Measurements from ENCODE around the gene TOMM22. TPM values are rescaled to one million over a fixed set of nuclear protein-coding genes. Genes with fewer than 3 reads are reported as not detected.

The TOMM22 gene
- total and polyA plus RNA-seq, 3 donors from 2014 or later, result 44.3 to 95.1 (median 57.6) TPM

DNA sequence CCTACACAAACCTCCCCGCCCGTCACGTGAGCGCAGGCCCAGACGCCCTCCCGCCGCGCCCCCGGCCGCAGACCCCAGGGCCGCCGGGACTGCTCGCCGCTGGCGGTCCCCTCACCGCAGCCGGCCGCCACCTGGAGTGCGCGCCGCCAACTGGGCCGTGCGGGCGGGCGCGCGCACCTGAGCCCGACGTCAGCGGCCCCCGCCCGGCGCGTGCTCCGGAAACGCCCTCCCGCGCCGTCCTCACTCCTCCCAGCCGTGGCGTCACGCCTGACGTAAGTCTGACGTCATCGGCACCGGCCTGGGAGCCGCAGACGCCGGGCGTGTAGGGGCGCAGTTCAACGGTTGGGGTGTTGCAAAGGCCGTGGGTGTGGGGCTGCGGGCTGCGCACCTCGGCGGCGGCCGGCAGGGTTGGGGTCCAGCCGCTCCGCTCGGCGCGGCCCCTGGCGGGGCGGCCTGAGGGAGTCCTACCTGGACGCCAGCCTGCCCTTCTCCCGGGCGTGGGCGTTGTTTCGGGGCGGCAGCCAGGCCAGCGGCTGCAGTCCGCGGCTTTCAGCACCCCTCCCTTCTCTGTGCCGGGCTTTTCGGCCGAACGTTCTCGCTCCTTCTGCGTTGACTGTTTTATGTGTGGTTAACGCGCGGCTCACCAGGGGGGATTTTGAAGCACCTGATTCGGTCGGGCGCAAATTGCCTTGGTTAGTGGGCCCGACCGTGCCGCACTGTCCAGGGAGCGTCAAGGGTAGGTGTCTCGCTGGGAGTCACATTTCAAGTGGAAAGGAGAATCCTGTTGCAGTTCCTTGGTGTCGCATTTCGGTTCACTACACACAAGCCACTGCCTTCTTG lies 19.3 kb downstream of the TOMM22 start, which contains the start of gene JOSD1:
Gene JOSD1 (minus strand): TSS at position 155 of the 840 bp plus-strand sequence. CDS start 956 bp downstream, outside the sequence.
- 1% methylated on average over 39 to 61 of the region's 94 CpGs for WGBS, 2 donors
- intact Hi-C loops (cut with DNase I; ENCODE audit: low total_unique reads), result loop anchor here (10.0 kb wide), 1 partner anchor 54 kb away; the partner anchor contains the start of gene SUN2
- H3K4me1 ChIP-seq, result peaks cover 49% of the 10 kb centered on the region
- no peaks in the 10 kb centered on the region for H3K27me3 ChIP-seq
- no peaks in the 10 kb centered on the region for H3K9me3 ChIP-seq
- H3K4me3 ChIP-seq, result peak within 1 kb of the TSS; percentile 81 to 89
- no peaks in the 10 kb centered on the region for H3K36me3 ChIP-seq (ENCODE audit: low read depth, missing control alignments)
- DNase-seq, result peak; percentile 97
- TF ChIP-seq POLR2A (IDR thresholded peaks at IDR 0.05) (peak; percentile 98), CTCF (IDR thresholded peaks at IDR 0.05) (peak in 1 of 3 experiments; percentile 36)
- peak within 1 kb of the TSS; percentile 97 to 99 for H3K27ac ChIP-seq

GRCh38 chr22:38704654-38705234 lies 23.0 kb downstream of the TOMM22 start:
- 23 to 25% methylated on average over 10 of the region's 10 CpGs for WGBS, 2 donors
- Histone ChIP-seq H3K27me3 (no peaks in the 10 kb centered on the region), H3K27ac (peak overlapping the region; percentile 74 to 82), H3K36me3 (ENCODE audit: low read depth, missing control alignments) (no peaks in the 10 kb centered on the region), H3K9me3 (no peaks in the 10 kb centered on the region), H3K4me1 (peaks cover 29% of the 10 kb centered on the region), H3K4me3 (peak overlapping the region; percentile 83 to 89)
- no peak for DNase-seq
- intact Hi-C loops (cut with DNase I; ENCODE audit: low total_unique reads), result loop anchor here (10.0 kb wide), 1 partner anchor 50 kb away; the partner anchor contains the start of gene SUN2
- TF ChIP-seq CTCF (IDR thresholded peaks at IDR 0.05), result no peak

GRCh38 chr22:38705235-38706100 lies 23.7 kb downstream of the TOMM22 start, which contains the start of gene GTPBP1:
GTPBP1 (plus strand) TSS chr22:38705944; CDS start chr22:38705956, 12 bp downstream.
- TF ChIP-seq CTCF (IDR thresholded peaks at IDR 0.05) (peak in 1 of 3 experiments; percentile 4), POLR2A (IDR thresholded peaks at IDR 0.05) (peak; percentile 96)
- 0% methylated on average over 35 to 55 of the region's 55 CpGs for WGBS, 2 donors
- H3K4me3 ChIP-seq, result peak within 1 kb of the TSS; percentile 83 to 89
- peak; percentile 100 for DNase-seq
- H3K27me3 ChIP-seq, result no peaks in the 10 kb centered on the region
- H3K27ac ChIP-seq, result peak within 1 kb of the TSS; percentile 91 to 95
- peaks cover 26% of the 10 kb centered on the region for H3K4me1 ChIP-seq
- intact Hi-C loops (cut with DNase I; ENCODE audit: low total_unique reads), result loop anchor here (10.0 kb wide), 1 partner anchor 49 kb away; the partner anchor contains the start of gene SUN2
- no peaks in the 10 kb centered on the region for H3K9me3 ChIP-seq
- H3K36me3 ChIP-seq (ENCODE audit: low read depth, missing control alignments), result no peaks in the 10 kb centered on the region

- Histone ChIP-seq H3K36me3 (ENCODE audit: low read depth, missing control alignments) (no peaks in the 10 kb centered on the region), H3K4me3 (peak overlapping the region; percentile 83 to 89), H3K27ac (peak overlapping the region; percentile 91 to 95), H3K9me3 (no peaks in the 10 kb centered on the region), H3K27me3 (no peaks in the 10 kb centered on the region), H3K4me1 (peaks cover 25% of the 10 kb centered on the region)
- DNase-seq, result peak; percentile 45
- intact Hi-C loops (cut with DNase I; ENCODE audit: low total_unique reads), result loop anchor here (10.0 kb wide), 1 partner anchor 48 kb away; the partner anchor contains the start of gene SUN2
- WGBS, 2 donors, result 1% methylated on average over 42 to 67 of the region's 80 CpGs
- TF ChIP-seq POLR2A (IDR thresholded peaks at IDR 0.05) (no peak), CTCF (IDR thresholded peaks at IDR 0.05) (peak in 1 of 3 experiments; percentile 0)
Measured at GRCh38 chr22:38706101-38706900, 24.5 kb downstream of the TOMM22 start.
